NCI-H524 (cell line): ENCODE results near the gene GPC6.

Experiments used
- DNase-seq, 2 experiments: peaks; one replicate each; lab custom pipeline; 2025; lab: John Stamatoyannopoulos, UW

Gene GPC6

GRCh38 chr13:94168783-94169453 is 942.3 kb downstream of the GPC6 start:
- no peak for DNase-seq

GRCh38 chr13:94169454-94170144 is 943.0 kb downstream of the GPC6 start:
- no peak for DNase-seq

GRCh38 chr13:94170145-94170571 is 943.6 kb downstream of the GPC6 start:
- DNase-seq: no peak

- DNase-seq: no peak
Measured at GRCh38 chr13:94172416-94172815, 945.8 kb downstream of the GPC6 start.

- DNase-seq: no peak
Measured at GRCh38 chr13:94173312-94173854, 946.8 kb downstream of the GPC6 start.

GRCh38 chr13:94174009-94174408 is 947.4 kb downstream of the GPC6 start:
- DNase-seq: no peak

GRCh38 chr13:94175076-94175475 is 948.5 kb downstream of the GPC6 start:
- DNase-seq: no peak

- no peak for DNase-seq
Measured at GRCh38 chr13:94176561-94176960, 950.0 kb downstream of the GPC6 start.

GRCh38 chr13:94177041-94177440 is 950.4 kb downstream of the GPC6 start:
- DNase-seq: no peak

- no peak for DNase-seq
Measured at GRCh38 chr13:94178625-94179244, 952.1 kb downstream of the GPC6 start.

- no peak for DNase-seq
Measured at GRCh38 chr13:94181461-94182107, 955.0 kb downstream of the GPC6 start.

GRCh38 chr13:94182185-94182761 is 955.7 kb downstream of the GPC6 start:
- no peak for DNase-seq

- DNase-seq: no peak
Measured at GRCh38 chr13:94186470-94186869, 959.9 kb downstream of the GPC6 start.

- DNase-seq: no peak
Measured at GRCh38 chr13:94188201-94188854, 961.7 kb downstream of the GPC6 start.

GRCh38 chr13:94192431-94192975 is 965.9 kb downstream of the GPC6 start:
- peak; percentile 5 to 49 for DNase-seq

- DNase-seq: no peak
Measured at GRCh38 chr13:94195715-94196114, 969.1 kb downstream of the GPC6 start.

- DNase-seq: no peak
Measured at GRCh38 chr13:94196413-94196812, 969.8 kb downstream of the GPC6 start.

GRCh38 chr13:94198681-94199080 is 972.1 kb downstream of the GPC6 start:
- no peak for DNase-seq

GRCh38 chr13:94199135-94199534 is 972.5 kb downstream of the GPC6 start:
- DNase-seq: no peak

GRCh38 chr13:94201022-94201421 is 974.4 kb downstream of the GPC6 start:
- no peak for DNase-seq

GRCh38 chr13:94204163-94204562 is 977.6 kb downstream of the GPC6 start:
- no peak for DNase-seq
